Measurements from ENCODE around the gene PDPN. TPM values are rescaled to one million over a fixed set of nuclear protein-coding genes. Genes with fewer than 3 reads are reported as not detected.
A peak's percentile ranks its signal among the peaks of the same experiment; 100 is the strongest.

The PDPN gene
- total and polyA plus RNA-seq, 7 donors, result 2.1 to 14.7 (median 9.9) TPM

DNA sequence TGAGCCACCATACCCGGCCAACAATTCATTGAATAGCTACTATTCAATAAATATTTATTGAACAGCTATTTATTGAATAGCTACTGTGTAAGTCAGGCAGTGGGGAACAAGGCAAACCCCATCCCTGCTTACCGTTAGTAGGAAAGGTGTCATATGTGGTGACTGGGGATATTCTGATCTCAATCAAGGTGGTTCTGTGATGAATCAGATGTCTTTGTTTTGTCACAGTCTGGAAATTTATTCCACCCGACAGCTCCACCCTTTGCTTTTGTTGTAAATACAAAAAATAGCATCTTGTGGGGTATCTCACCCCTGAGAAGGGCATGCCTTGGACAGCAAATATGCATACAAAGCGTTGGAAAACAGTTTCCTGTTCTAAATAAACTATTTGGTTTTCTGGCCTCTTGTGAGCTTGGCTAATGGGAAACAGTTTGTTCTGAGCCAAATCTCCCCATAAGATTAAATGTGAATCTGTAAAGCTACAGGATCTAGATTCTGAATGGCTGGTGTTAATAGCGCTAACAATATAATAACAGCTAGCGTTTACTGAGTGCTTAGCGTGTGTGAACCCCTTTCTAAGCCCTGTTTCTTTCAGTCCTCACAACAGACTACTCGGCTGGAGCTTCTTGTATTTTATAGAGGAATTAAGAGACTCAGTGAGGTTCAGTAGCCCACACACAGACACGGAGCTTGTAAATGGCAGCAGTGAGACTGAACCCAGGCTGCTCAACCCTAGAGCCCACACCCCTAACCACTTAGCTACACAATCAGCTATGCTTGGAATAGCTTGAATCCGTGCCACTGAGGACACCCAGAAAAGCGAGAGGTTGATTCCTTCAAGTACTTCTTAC, 5.5 kb downstream of the PDPN start:
- H3K27me3 ChIP-seq, result peaks cover 0 to 8% (median 0%) of the 10 kb centered on the region in 3 donors

DNA sequence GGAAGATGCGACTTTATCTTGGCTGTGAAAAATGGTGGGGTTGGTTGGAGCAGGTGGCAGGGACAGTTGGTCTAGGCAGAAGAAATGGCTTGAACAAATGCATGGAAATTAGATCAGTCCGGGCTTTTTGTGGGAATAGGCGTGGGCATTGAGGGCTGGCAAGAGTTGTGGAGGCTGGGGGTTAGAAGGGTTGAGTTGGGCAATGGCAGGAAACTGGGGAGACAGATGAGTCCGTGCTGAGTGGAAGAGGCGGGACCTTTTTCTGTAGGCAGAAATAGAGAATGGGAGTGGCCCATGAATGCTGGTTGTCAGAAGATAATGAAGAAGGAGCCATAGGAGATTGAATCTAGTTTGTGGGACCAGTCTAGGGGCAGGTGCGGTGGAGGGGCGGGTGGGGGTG, 6.9 kb downstream of the PDPN start:
- 84% methylated on average over 7 of the region's 7 CpGs for WGBS, 2 donors
- no peak overlapping the region for H3K4me3 ChIP-seq
- TF ChIP-seq POLR2AphosphoS5 (IDR thresholded peaks at IDR 0.05) (no peak), POLR2A (IDR thresholded peaks at IDR 0.05) (no peak), EP300 (IDR thresholded peaks at IDR 0.05) (no peak)
- TF ChIP-seq, protein P1, sequence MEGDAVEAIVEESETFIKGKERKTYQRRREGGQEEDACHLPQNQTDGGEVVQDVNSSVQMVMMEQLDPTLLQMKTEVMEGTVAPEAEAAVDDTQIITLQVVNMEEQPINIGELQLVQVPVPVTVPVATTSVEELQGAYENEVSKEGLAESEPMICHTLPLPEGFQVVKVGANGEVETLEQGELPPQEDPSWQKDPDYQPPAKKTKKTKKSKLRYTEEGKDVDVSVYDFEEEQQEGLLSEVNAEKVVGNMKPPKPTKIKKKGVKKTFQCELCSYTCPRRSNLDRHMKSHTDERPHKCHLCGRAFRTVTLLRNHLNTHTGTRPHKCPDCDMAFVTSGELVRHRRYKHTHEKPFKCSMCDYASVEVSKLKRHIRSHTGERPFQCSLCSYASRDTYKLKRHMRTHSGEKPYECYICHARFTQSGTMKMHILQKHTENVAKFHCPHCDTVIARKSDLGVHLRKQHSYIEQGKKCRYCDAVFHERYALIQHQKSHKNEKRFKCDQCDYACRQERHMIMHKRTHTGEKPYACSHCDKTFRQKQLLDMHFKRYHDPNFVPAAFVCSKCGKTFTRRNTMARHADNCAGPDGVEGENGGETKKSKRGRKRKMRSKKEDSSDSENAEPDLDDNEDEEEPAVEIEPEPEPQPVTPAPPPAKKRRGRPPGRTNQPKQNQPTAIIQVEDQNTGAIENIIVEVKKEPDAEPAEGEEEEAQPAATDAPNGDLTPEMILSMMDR (IDR thresholded peaks at IDR 0.05), result no peak
- no peaks in the 10 kb centered on the region for H3K27me3 ChIP-seq
- no peaks in the 10 kb centered on the region for H3K36me3 ChIP-seq
- no peak for DNase-seq
- no peak overlapping the region for H3K27ac ChIP-seq
- no peaks in the 10 kb centered on the region for H3K9me3 ChIP-seq
- intact Hi-C loops (cut with DNase I), result no loop called here
- H3K4me1 ChIP-seq, result peaks cover 0 to 7% (median 2%) of the 10 kb centered on the region in 4 donors

More for the DNA sequence above, 5.5 kb downstream of the PDPN start:
- H3K4me3 ChIP-seq, result no peak overlapping the region
- H3K27ac ChIP-seq, result no peak overlapping the region
- TF ChIP-seq POLR2AphosphoS5 (IDR thresholded peaks at IDR 0.05) (no peak), POLR2A (IDR thresholded peaks at IDR 0.05) (no peak), EP300 (IDR thresholded peaks at IDR 0.05) (no peak)
- TF ChIP-seq, protein P1 (IDR thresholded peaks at IDR 0.05), result no peak
- intact Hi-C loops (cut with DNase I), result no loop called here
- no peaks in the 10 kb centered on the region for H3K9me3 ChIP-seq
- no peak for DNase-seq
- H3K36me3 ChIP-seq, result no peaks in the 10 kb centered on the region
- peaks cover 0 to 13% (median 4%) of the 10 kb centered on the region in 4 donors for H3K4me1 ChIP-seq
- WGBS, 2 donors, result 68 to 73% methylated on average over 11 of the region's 11 CpGs

DNA sequence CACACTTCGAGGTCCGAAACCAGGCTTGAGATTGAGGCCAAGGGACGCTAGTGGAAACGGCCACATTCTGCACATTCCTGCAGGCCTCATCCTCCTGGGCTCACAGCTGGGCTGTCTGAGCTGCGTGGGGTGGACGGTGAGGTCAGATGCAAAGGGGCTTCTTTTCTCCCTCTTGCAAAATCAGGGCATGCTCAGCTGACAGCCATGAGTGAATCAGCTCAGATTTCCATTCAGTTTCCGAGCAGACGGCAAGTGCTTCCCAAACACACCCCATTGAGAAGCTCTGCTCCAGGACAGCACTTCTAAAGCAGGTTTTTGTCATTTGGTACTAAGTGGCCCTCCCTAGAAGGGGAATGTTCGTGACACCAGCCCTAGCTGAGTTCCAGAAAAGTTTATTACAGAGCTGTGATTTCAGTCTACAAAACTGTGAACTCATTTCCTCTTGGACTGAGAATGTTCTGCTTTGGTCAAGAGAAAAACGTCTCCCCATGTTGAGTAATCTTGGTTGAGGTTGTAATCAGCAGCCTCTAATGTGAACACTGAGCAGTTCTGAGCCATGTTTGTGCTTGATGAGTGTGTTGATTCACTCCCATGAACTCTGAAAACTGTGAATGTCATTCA, 10.0 kb downstream of the PDPN start:
- H3K4me3 ChIP-seq, result no peak overlapping the region
- peak; percentile 90 for DNase-seq

DNA sequence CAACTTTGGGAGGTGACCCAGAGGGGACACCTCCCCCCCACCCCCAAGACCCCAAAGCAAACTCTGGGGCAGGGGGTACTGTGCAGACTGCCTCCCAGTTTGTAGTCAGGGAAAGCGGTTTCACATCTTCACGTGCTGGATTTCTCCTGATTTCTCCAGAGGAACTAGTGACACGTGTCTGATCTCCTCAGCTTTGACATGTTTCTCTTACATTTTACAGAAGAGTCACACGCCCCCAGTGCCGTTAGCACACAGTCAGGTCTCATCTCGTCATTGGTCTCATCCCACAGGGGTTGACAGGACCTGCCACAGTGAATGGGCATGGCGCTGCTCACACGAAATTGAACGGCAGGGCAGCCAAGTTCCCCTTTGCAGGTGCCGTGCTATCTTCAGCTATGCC, 11.8 kb downstream of the PDPN start:
- no peak for DNase-seq
- Histone ChIP-seq H3K9me3 (no peaks in the 10 kb centered on the region), H3K4me1 (peaks cover 0 to 5% (median 0%) of the 10 kb centered on the region in 4 donors), H3K27me3 (no peaks in the 10 kb centered on the region), H3K36me3 (no peaks in the 10 kb centered on the region), H3K4me3 (no peak overlapping the region), H3K27ac (no peak overlapping the region)
- intact Hi-C loops (cut with DNase I), result no loop called here
- 86 to 88% methylated on average over 10 of the region's 10 CpGs for WGBS, 2 donors
- TF ChIP-seq EP300 (IDR thresholded peaks at IDR 0.05) (no peak), POLR2A (IDR thresholded peaks at IDR 0.05) (no peak), POLR2AphosphoS5 (IDR thresholded peaks at IDR 0.05) (no peak)
- TF ChIP-seq, protein P1 (IDR thresholded peaks at IDR 0.05), result no peak

More for the DNA sequence above, 10.0 kb downstream of the PDPN start:
- Histone ChIP-seq H3K36me3 (no peaks in the 10 kb centered on the region), H3K27me3 (no peaks in the 10 kb centered on the region), H3K27ac (peak overlapping the region; percentile 60 to 67 (median 65)), H3K9me3 (no peaks in the 10 kb centered on the region), H3K4me1 (peaks cover 0 to 5% (median 0%) of the 10 kb centered on the region in 4 donors)
- TF ChIP-seq, protein P1 (IDR thresholded peaks at IDR 0.05), result no peak
- TF ChIP-seq POLR2AphosphoS5 (IDR thresholded peaks at IDR 0.05) (peak; percentile 3 to 53 (median 32)), POLR2A (IDR thresholded peaks at IDR 0.05) (no peak), EP300 (IDR thresholded peaks at IDR 0.05) (peak in 1 of 4 donors; percentile 42)
- 49% methylated on average over 10 of the region's 10 CpGs for WGBS, 2 donors
- intact Hi-C loops (cut with DNase I), result no loop called here
